Naive thymus-derived CD4-positive, alpha-beta T cell (primary cell): ENCODE results near the gene EPOP. TPM values are rescaled to one million over a fixed set of nuclear protein-coding genes. Genes with fewer than 3 reads are reported as not detected.

Experiments
- ATAC-seq: fragments of 150-1000 bp; cut with Tn5 transposase; 2 replicates; pipeline ENCODE4 v1.10.0; 2021; ENCODE audit warnings: mild to moderate bottlenecking, moderate library complexity
- CTCF ChIA-PET: fragments of 350-600 bp; sonication (Branson Sonifier 250); formaldehyde crosslinking; loops from one replicate; lab custom pipeline; 2021; ENCODE audit warnings: antibody characterized with exemption; lab: Charles Lee
- POLR2A ChIA-PET: fragments of 350-600 bp; sonication (Branson Sonifier 250); formaldehyde crosslinking; loops from one replicate; lab custom pipeline; 2021; ENCODE audit warnings: antibody characterized with exemption, inconsistent platforms; lab: Charles Lee
- DNase-seq, 9 donors: peaks; one replicate each; pipeline versions ENCODE4 v3.0.0 to v3.0.0-alpha.2; 2020 to 2022; ENCODE audit warnings: mixed read lengths in 1 of 9
- H3K27ac ChIP-seq: one replicate; pipeline ENCODE4 v1.7.0; 2013; ENCODE audit warnings: mild to moderate bottlenecking, low read depth, low read length, moderate library complexity
- H3K27me3 ChIP-seq, 2 donors: one replicate each; pipeline ENCODE4 v1.7.0; 2013; ENCODE audit warnings: low read length in 2 of 2, mild to moderate bottlenecking in 2 of 2, moderate library complexity in 2 of 2; ENCODE audit not compliant: control insufficient read depth in 2 of 2, insufficient read depth in 2 of 2
- H3K36me3 ChIP-seq, 3 experiments: 1 replicate in 2 of 3; 2 replicates in 1 of 3; pipeline ENCODE4 v1.7.0; 2013; ENCODE audit warnings: low read length in 3 of 3, mild to moderate bottlenecking in 3 of 3, moderate library complexity in 1 of 3; ENCODE audit not compliant: insufficient read depth in 3 of 3, control insufficient read depth in 2 of 3
- H3K4me1 ChIP-seq, 2 donors: one replicate each; pipeline ENCODE4 v1.7.0; 2013; ENCODE audit warnings: low read length in 2 of 2, mild to moderate bottlenecking in 2 of 2, moderate library complexity in 1 of 2; ENCODE audit not compliant: control insufficient read depth in 2 of 2, insufficient read depth in 2 of 2
- H3K4me3 ChIP-seq: 2 replicates; pipeline ENCODE4 v1.7.0; 2013; ENCODE audit warnings: mild to moderate bottlenecking, low read length
- H3K9me3 ChIP-seq, 3 experiments: 1 replicate in 2 of 3; 2 replicates in 1 of 3; pipeline ENCODE4 v1.7.0; 2013; ENCODE audit warnings: low read length in 3 of 3; ENCODE audit not compliant: control insufficient read depth in 2 of 3
- H3K27ac Mint-ChIP-seq, 9 donors: one replicate each; pipeline ENCODE4 v1.8.0; 2020 to 2022; ENCODE audit warnings: mixed read lengths in 9 of 9, mild to moderate bottlenecking in 8 of 9, moderate library complexity in 5 of 9, inconsistent platforms in 2 of 9
- H3K27me3 Mint-ChIP-seq, 5 donors: one replicate each; pipeline ENCODE4 v1.8.0; 2021 to 2022; ENCODE audit warnings: mixed read lengths in 5 of 5, mild to moderate bottlenecking in 1 of 5
- H3K36me3 Mint-ChIP-seq, 5 donors: one replicate each; pipeline ENCODE4 v1.8.0; 2020 to 2022; ENCODE audit warnings: mixed read lengths in 5 of 5, mild to moderate bottlenecking in 3 of 5, inconsistent platforms in 1 of 5
- H3K4me1 Mint-ChIP-seq, 7 donors: one replicate each; pipeline ENCODE4 v1.8.0; 2020 to 2022; ENCODE audit warnings: mixed read lengths in 7 of 7, mild to moderate bottlenecking in 3 of 7, inconsistent platforms in 1 of 7
- H3K4me3 Mint-ChIP-seq, 10 donors: one replicate each; pipeline ENCODE4 v1.8.0; 2020 to 2022; ENCODE audit warnings: mild to moderate bottlenecking in 10 of 10, mixed read lengths in 10 of 10, moderate library complexity in 6 of 10, inconsistent platforms in 2 of 10
- H3K9me3 Mint-ChIP-seq, 11 donors: one replicate each; pipeline ENCODE4 v1.8.0; 2020 to 2022; ENCODE audit warnings: mixed read lengths in 11 of 11, mild to moderate bottlenecking in 4 of 11, inconsistent platforms in 1 of 11, moderate library complexity in 1 of 11
- intact Hi-C, 2 donors: fragments of 100-400 bp; cut with micrococcal nuclease; formaldehyde crosslinking; loops; one replicate each; pipeline ENCODE4 v1.15.1; 2023
- polyA plus RNA-seq, 2 donors: library from polyadenylated mRNA; unstranded; fragments of 300-500 nt; fragmentation: Illumina TruSeq; gene quantifications; one replicate each; pipeline ENCODE4 v1.2.3, GENCODE V29; 2021
- total RNA-seq, 6 experiments: library from RNA in 5 of 6; stranded (reverse) in 5 of 6; gene quantifications; 1 replicate in 5 of 6; 2 replicates in 1 of 6; pipeline ENCODE4 v1.2.3 and lab custom pipeline; 2021 to 2026

EPOP gene
- total and polyA plus RNA-seq, 7 experiments from 2014 or later: 0.19 to 13.4 (median 0.34) TPM; not detected in 2

DNA sequence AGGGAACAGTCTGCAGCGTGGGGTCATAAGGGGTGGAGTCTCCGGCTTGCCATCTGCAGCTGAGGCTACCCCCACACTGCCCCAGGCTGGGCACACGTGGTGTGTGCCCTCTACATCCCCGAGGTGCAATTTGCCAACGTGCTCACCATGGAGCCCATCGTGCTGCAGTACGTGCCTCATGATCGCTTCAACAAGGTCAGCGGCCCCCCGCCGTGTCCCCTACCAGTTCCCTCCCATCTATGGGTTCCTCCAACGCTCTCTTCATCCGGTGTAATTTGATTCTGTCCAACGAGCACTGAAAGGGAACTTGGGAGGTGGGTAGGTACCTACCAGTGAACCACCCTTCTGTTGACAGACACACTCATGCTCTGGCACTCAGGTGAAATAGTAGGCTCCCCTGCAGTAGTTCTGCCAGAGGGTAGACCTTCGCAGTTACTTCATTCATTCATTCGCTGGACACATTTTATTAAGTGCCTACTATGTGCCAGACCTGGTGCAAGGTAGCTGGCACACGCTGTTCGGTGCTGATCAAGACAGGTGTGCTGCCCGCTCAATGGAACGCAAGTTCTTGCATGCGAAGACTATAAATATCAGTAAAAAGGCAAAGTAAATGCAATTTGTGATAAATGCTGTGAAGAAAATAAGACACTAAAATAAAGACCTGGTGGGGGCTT is 33.1 kb upstream of the EPOP start:
- no peak overlapping the region for H3K4me3 ChIP-seq
- Mint-ChIP-seq H3K36me3 (peaks cover 8 to 43% (median 9%) of the 10 kb centered on the region in 5 donors), H3K4me1 (peaks cover 36 to 62% (median 46%) of the 10 kb centered on the region in 7 donors), H3K9me3 (peaks cover 0 to 2% (median 0%) of the 10 kb centered on the region in 11 donors), H3K4me3 (peak overlapping the region; percentile 63 to 100 (median 96)), H3K27ac (peak overlapping the region; percentile 81 to 96 (median 89)), H3K27me3 (no peaks in the 10 kb centered on the region)
- no peaks in the 10 kb centered on the region for H3K27me3 ChIP-seq
- DNase-seq: no peak
- ChIA-PET CTCF (interaction anchor here (0.6 to 1.0 kb wide), 2 partner anchors 56 to 293 kb away, joined by 3 to 5 read pairs; no protein-coding TSS in a partner anchor), POLR2A (interaction anchor here (0.8 to 14.1 kb wide), 6 partner anchors 14 to 44 kb away, joined by 3 to 317 read pairs (median 8); partner anchors contain the start of genes CISD3 and PSMB3)
- H3K9me3 ChIP-seq: no peaks in the 10 kb centered on the region
- intact Hi-C loops: no loop called here
- ATAC-seq: no peak
- H3K27ac ChIP-seq: peak overlapping the region; percentile 71
- peaks cover 17 to 61% (median 23%) of the 10 kb centered on the region in 3 experiments for H3K36me3 ChIP-seq
- peaks cover 15 to 22% of the 10 kb centered on the region in 2 donors for H3K4me1 ChIP-seq

DNA sequence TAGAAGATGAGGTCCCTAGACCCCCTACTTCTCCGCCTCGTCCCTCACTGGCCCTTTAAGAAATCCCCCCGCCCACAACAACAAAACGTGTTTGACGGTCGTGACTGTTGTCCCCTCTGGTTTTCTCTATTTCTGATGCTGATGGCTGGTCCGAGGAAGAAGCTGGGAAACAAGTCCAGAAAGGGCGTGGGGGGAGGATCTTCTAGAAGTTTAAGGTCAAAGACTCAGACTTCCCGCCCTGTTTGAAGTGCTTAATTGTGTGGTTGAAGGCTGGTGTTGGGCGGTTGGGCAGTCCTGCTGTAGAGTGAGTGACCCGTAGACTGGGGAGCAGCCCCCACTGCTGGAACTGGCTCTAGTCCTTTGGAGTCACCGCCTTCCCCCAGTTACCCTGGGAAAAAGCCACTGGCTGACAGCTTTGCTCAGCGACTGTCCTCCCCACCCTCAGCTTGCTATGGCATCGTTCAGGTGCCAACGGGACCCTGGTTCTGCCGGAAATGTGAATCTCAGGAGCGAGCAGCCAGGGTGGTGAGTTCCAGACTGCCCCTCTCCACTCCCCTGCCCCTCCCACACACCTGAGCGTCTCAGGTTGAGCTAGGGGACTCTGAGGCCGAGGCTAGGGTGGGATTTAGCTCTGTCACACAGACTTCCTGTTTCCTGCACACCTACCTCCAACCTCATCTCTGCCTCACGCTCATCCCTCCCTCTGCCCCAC is 31.9 kb upstream of the EPOP start:
- H3K36me3 ChIP-seq: peaks cover 17 to 49% (median 20%) of the 10 kb centered on the region in 3 experiments
- ChIA-PET POLR2A (interaction anchor here (0.7 to 14.1 kb wide), 12 partner anchors 10 to 493 kb away, joined by 3 to 317 read pairs (median 6); partner anchors contain the start of genes CISD3, PSMB3, RPL19 and RPL23), CTCF (interaction anchor here (0.6 to 1.8 kb wide), 6 partner anchors 11 to 30 kb away, joined by 3 to 13 read pairs (median 4); no protein-coding TSS in a partner anchor)
- H3K4me3 ChIP-seq: peak overlapping the region; percentile 73
- intact Hi-C loops: loop anchor here in 1 of 2 donors (1.0 kb wide), 1 partner anchor 22 kb away; no protein-coding TSS in a partner anchor
- DNase-seq (peak in 5 of 9 donors; percentile 20 to 42 (median 21)), ATAC-seq (no peak)
- H3K9me3 ChIP-seq: no peaks in the 10 kb centered on the region
- peak overlapping the region; percentile 81 to 96 (median 89) for H3K27ac Mint-ChIP-seq
- no peaks in the 10 kb centered on the region for H3K27me3 Mint-ChIP-seq
- H3K9me3 Mint-ChIP-seq: peaks cover 0 to 2% (median 0%) of the 10 kb centered on the region in 11 donors
- peak overlapping the region; percentile 94 to 100 (median 98) for H3K4me3 Mint-ChIP-seq
- no peaks in the 10 kb centered on the region for H3K27me3 ChIP-seq
- H3K4me1 Mint-ChIP-seq: peaks cover 34 to 61% (median 48%) of the 10 kb centered on the region in 7 donors
- H3K27ac ChIP-seq: peak overlapping the region; percentile 71
- H3K36me3 Mint-ChIP-seq: peaks cover 8 to 42% (median 9%) of the 10 kb centered on the region in 5 donors
- H3K4me1 ChIP-seq: peaks cover 18 to 22% of the 10 kb centered on the region in 2 donors

DNA sequence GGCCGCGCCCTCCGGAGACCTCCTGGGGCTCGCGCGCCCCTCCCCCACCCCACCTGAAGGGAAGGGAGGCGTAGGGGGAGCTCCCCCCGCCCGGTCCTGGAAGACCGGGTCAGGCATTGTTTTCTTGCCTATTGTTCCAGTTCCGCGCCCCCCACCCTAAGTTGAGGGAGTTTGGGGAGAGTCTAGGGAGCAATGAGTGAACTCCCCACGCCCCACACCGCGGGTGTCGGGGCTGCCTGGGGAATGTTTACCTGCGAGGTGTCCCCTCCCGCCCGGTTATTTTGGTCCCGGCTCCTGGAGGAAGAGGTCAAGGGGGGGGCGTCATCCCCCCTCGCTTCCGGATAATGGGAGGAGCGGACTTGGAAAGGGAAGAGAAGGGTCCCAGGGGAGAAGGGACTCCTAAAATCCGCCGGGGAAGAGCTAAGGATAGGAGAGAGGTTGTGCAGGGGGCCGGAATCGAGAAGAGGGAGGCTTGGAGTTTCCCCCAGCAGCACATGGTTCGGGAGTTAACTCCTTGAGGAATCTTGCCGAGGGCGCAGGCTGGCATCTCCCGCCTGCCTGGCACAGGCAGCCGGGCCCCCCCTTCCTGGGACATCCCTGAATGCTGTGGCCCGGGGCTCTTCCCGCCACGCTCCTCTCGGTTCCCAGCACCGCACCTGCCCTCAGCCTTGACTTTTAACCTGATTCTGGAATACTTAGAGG is 31.2 kb upstream of the EPOP start:
- Mint-ChIP-seq H3K4me3 (peak overlapping the region; percentile 94 to 100 (median 98)), H3K9me3 (peaks cover 0 to 2% (median 0%) of the 10 kb centered on the region in 11 donors), H3K27me3 (no peaks in the 10 kb centered on the region), H3K4me1 (peaks cover 39 to 61% (median 51%) of the 10 kb centered on the region in 7 donors), H3K27ac (peak overlapping the region; percentile 80 to 96 (median 89)), H3K36me3 (peaks cover 8 to 38% (median 9%) of the 10 kb centered on the region in 5 donors)
- intact Hi-C loops: loop anchor here (1.0 kb wide), 3 partner anchors 22 to 45 kb away; no protein-coding TSS in a partner anchor
- ATAC-seq (no peak), DNase-seq (peak in 5 of 9 donors; percentile 13 to 36 (median 19))
- Histone ChIP-seq H3K9me3 (no peaks in the 10 kb centered on the region), H3K4me3 (peak overlapping the region; percentile 73), H3K27ac (peak overlapping the region; percentile 71), H3K4me1 (peaks cover 26 to 27% of the 10 kb centered on the region in 2 donors), H3K27me3 (no peaks in the 10 kb centered on the region), H3K36me3 (peaks cover 17 to 42% (median 20%) of the 10 kb centered on the region in 3 experiments)
- ChIA-PET POLR2A (interaction anchor here (0.7 to 14.1 kb wide), 16 partner anchors 9 to 494 kb away, joined by 3 to 317 read pairs (median 6); partner anchors contain the start of genes CISD3, PSMB3, RPL19 and RPL23), CTCF (interaction anchor here (0.6 to 1.8 kb wide), 6 partner anchors 11 to 29 kb away, joined by 3 to 13 read pairs (median 4); no protein-coding TSS in a partner anchor)

DNA sequence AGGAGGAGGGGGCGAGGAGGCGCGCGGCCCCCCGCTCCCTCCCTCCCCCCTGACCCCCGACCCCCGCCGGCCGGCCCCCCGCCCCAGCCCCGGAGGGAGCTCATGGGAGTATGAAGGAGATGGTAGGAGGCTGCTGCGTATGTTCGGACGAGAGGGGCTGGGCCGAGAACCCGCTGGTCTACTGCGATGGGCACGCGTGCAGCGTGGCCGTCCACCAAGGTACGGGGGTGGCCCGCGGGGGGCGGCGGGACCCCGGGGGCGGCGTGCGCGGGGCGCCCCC is 30.7 kb upstream of the EPOP start:
- Mint-ChIP-seq H3K27ac (peak overlapping the region in 6 of 9 donors; percentile 38 to 98 (median 89)), H3K4me1 (peaks cover 35 to 58% (median 46%) of the 10 kb centered on the region in 7 donors), H3K36me3 (peaks cover 8 to 34% (median 9%) of the 10 kb centered on the region in 5 donors), H3K4me3 (peak overlapping the region; percentile 65 to 100 (median 97)), H3K9me3 (peaks cover 0 to 2% (median 0%) of the 10 kb centered on the region in 11 donors), H3K27me3 (no peaks in the 10 kb centered on the region)
- H3K4me1 ChIP-seq: peaks cover 27 to 29% of the 10 kb centered on the region in 2 donors
- no peaks in the 10 kb centered on the region for H3K9me3 ChIP-seq
- ChIA-PET CTCF (interaction anchor here (0.6 to 1.9 kb wide), 4 partner anchors 23 to 30 kb away, joined by 3 to 14 read pairs (median 5); no protein-coding TSS in a partner anchor), POLR2A (interaction anchor here (0.8 to 14.1 kb wide), 10 partner anchors 10 to 148 kb away, joined by 3 to 317 read pairs (median 5); partner anchors contain the start of genes CISD3 and RPL23)
- DNase-seq (peak in 2 of 9 donors; percentile 23 to 51), ATAC-seq (no peak)
- peaks cover 15 to 37% (median 20%) of the 10 kb centered on the region in 3 experiments for H3K36me3 ChIP-seq
- H3K4me3 ChIP-seq: peak overlapping the region; percentile 73
- H3K27me3 ChIP-seq: no peaks in the 10 kb centered on the region
- peak overlapping the region; percentile 71 for H3K27ac ChIP-seq
- intact Hi-C loops: loop anchor here (1.0 kb wide), 3 partner anchors 23 to 46 kb away; no protein-coding TSS in a partner anchor

DNA sequence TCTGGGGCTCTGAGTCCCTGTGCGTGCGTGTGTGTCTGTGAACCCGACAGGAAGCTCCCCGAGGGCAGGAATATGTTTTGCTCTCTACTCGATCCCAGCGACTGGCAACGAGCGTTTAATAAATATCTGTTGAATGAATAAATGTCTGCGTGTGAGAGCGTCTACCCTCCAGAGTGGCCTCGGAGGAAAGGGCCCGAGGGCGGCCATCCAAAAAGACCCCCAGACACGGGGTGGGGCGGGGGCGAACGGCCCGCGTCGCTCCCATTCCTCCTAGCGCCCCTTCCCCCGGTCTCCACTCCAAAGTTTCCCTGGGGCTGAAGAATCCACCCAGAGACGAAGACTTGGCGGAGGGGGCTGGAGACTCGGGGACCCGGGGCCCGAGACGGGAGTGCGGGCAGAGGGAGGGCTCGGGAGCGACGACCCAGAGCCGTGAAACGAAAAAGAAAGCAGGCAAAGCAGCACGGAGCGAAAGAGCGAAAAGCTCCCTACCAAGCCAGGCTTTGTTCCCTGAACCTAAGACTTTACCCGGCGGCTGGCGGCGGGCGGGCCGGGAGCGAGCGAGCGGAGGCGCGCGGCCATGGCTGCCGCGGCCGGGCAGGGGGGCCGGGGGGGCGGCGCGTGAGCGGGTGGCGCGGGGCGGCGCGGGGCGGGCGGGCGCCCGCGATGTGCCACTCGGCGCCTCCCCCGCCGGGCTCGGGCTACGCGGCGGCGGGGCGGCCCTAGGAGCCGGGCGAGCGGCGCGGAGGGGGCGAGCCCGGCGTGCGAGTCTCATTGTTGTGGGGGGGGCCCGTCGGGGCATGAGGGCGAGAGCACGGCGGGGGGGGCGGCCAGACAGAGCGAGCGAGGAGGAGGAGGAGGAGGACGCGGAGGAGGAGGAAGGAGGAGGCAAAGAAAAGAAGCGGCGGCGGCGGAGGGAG is 30.1 kb upstream of the EPOP start, which contains the start of gene MLLT6:
Gene MLLT6, plus strand, starts transcription at position 668 of the 917 bp plus-strand sequence. CDS start 360 bp downstream, outside the sequence.
- no peaks in the 10 kb centered on the region for H3K27me3 ChIP-seq
- intact Hi-C loops: loop anchor here (1.0 to 5.0 kb wide), 5 partner anchors 23 to 147 kb away; partner anchors contain the start of genes PIP4K2B (in 1 of the 2) and RPL23 (in 1 of the 2)
- ChIA-PET POLR2A (interaction anchor here (0.8 to 14.1 kb wide), 10 partner anchors 9 to 176 kb away, joined by 3 to 317 read pairs (median 5); partner anchors contain the start of genes CISD3 and RPL23), CTCF (interaction anchor here (0.8 to 1.9 kb wide), 5 partner anchors 24 to 30 kb away, joined by 4 to 14 read pairs (median 5); no protein-coding TSS in a partner anchor)
- H3K4me1 ChIP-seq: peaks cover 27 to 29% of the 10 kb centered on the region in 2 donors
- H3K4me3 ChIP-seq: peak within 1 kb of the TSS; percentile 73
- peak; percentile 74 to 86 (median 81) for DNase-seq
- H3K27ac ChIP-seq: peak within 1 kb of the TSS; percentile 97
- no peaks in the 10 kb centered on the region for H3K27me3 Mint-ChIP-seq
- H3K27ac Mint-ChIP-seq: peak within 1 kb of the TSS; percentile 91 to 100 (median 98)
- peak; percentile 64 for ATAC-seq
- no peaks in the 10 kb centered on the region for H3K9me3 ChIP-seq
- peaks cover 5 to 32% (median 7%) of the 10 kb centered on the region in 5 donors for H3K36me3 Mint-ChIP-seq
- peak within 1 kb of the TSS; percentile 94 to 100 (median 98) for H3K4me3 Mint-ChIP-seq
- H3K4me1 Mint-ChIP-seq: peaks cover 29 to 57% (median 44%) of the 10 kb centered on the region in 7 donors
- H3K36me3 ChIP-seq: peaks cover 9 to 31% (median 15%) of the 10 kb centered on the region in 3 experiments
- H3K9me3 Mint-ChIP-seq: peaks cover 0 to 2% (median 0%) of the 10 kb centered on the region in 11 donors
